GM20000 (cell line): Measurements from ENCODE around the gene KLHL22.
"Not testable (repeated sequence)": the region's sequence is repeated elsewhere in the genome, so short reads cannot be mapped to it uniquely, and the experiment has no call there.

Experiments
- DNase-seq: peaks from one replicate; pipeline ENCODE4 v3.0.0; 2012; ENCODE audit warnings: low spot score
- TF ChIP-seq, protein P1 (sequence below): IDR thresholded peaks from 2 replicates; pipeline ENCODE4 v1.5.1; 2012; ENCODE audit warnings: mild to moderate bottlenecking, control low read depth; ENCODE audit errors: extremely low read depth, missing control alignments

KLHL22 gene, protein sequence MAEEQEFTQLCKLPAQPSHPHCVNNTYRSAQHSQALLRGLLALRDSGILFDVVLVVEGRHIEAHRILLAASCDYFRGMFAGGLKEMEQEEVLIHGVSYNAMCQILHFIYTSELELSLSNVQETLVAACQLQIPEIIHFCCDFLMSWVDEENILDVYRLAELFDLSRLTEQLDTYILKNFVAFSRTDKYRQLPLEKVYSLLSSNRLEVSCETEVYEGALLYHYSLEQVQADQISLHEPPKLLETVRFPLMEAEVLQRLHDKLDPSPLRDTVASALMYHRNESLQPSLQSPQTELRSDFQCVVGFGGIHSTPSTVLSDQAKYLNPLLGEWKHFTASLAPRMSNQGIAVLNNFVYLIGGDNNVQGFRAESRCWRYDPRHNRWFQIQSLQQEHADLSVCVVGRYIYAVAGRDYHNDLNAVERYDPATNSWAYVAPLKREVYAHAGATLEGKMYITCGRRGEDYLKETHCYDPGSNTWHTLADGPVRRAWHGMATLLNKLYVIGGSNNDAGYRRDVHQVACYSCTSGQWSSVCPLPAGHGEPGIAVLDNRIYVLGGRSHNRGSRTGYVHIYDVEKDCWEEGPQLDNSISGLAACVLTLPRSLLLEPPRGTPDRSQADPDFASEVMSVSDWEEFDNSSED

DNA sequence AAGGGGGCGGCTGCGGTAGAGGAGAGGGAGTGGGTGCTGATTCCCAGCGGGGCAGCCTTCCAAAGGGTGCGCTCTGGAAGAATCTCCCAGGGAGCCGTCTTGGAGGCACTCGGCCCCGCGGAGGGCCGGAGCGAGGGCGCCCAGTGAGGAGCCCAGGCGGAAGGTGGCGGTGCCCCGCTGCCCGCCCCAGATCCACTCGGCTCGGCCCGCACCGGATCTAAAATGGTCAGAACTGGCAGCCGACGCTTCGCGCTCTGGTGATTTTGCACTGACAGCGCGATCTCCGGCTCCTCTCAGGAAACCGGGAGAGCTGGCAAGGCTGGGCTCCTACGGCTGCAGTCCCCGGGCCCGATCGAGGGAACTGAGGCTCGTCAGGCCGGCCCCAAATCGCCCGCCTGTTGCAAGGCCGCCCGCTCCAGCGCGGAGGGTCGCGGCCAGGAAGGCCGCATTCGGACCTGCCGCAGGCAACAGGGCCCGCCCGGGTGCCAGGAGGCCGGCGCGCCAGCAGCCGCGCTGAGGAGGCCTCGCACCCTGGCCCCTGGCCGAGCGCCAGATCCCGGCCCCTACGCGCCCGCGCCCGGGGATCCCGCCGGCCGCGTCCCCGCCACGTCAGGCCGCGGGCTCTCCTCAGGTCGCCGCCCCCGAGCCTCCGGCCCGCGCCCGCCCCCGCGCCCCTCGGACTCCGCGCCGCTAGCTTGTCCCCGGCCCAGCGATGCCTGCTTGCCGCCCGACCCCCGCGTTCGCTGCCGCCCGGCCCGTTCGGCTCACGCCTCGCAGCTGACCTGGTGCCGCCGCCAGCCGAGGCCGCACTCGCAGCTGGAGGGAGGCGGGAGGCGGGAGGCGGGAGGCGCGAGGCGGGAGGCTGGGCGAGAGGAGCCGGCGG is at the start of gene KLHL22:
Gene KLHL22 (minus strand): TSS at position 818 of the 883 bp plus-strand sequence. CDS start 6,584 bp downstream, outside the sequence.
- DNase-seq, result peak; percentile 51
- TF ChIP-seq, protein P1, sequence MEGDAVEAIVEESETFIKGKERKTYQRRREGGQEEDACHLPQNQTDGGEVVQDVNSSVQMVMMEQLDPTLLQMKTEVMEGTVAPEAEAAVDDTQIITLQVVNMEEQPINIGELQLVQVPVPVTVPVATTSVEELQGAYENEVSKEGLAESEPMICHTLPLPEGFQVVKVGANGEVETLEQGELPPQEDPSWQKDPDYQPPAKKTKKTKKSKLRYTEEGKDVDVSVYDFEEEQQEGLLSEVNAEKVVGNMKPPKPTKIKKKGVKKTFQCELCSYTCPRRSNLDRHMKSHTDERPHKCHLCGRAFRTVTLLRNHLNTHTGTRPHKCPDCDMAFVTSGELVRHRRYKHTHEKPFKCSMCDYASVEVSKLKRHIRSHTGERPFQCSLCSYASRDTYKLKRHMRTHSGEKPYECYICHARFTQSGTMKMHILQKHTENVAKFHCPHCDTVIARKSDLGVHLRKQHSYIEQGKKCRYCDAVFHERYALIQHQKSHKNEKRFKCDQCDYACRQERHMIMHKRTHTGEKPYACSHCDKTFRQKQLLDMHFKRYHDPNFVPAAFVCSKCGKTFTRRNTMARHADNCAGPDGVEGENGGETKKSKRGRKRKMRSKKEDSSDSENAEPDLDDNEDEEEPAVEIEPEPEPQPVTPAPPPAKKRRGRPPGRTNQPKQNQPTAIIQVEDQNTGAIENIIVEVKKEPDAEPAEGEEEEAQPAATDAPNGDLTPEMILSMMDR, result no peak

GRCh38 chr22:20545318-20545634 is 49.7 kb upstream of the KLHL22 start:
- not testable (repeated sequence) for DNase-seq

DNA sequence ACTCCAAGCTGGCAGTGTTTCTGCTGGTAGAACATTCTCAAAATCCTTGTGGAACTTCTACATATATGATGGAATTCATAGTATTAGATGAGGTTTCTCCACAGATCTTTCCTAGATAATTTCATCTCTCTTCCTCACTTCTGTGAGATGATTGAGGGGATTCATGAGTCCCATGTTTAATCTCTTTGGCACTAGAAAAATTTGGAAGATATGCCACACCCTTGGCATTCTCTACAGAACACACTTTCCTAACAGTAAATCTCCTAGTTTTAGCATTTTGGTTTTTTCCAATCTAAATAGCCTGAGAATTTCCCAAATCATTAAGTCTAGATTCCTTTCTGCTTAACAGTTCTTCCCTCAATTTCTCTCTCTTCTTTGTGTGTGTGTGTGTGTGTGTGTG is 47.1 kb upstream of the KLHL22 start:
- TF ChIP-seq, protein P1, result no peak

GRCh38 chr22:20542055-20542454 is 46.5 kb upstream of the KLHL22 start:
- TF ChIP-seq, protein P1, result no peak

More for the DNA sequence above, 47.1 kb upstream of the KLHL22 start:
- no peak for DNase-seq

DNA sequence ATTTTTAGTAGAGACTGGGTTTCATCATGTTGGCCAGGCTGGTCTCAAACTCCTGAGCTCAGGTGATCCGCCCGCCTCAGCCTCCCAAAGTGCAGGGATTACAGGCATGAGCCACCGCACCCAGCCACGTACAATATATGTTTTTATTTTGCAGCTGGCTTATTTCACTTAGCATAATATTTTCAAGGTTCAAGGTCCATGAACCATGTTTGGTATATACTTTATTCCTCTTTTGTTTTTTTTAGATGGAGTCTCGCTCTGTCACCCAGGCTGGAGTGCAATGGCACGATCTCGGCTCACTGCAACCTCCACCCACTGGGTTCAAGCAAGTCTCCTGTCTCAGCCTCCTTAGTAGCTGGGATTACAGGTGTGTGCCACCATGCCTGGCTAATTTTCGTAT is 43.3 kb upstream of the KLHL22 start:
- DNase-seq, result not testable (repeated sequence)

More at GRCh38 chr22:20542055-20542454, 46.5 kb upstream of the KLHL22 start:
- DNase-seq, result no peak

GRCh38 chr22:20537983-20538382 is 42.4 kb upstream of the KLHL22 start:
- TF ChIP-seq, protein P1, result no peak

GRCh38 chr22:20537325-20537756 is 41.7 kb upstream of the KLHL22 start:
- no peak for DNase-seq
- TF ChIP-seq, protein P1, result no peak

More at GRCh38 chr22:20537983-20538382, 42.4 kb upstream of the KLHL22 start:
- DNase-seq, result no peak

GRCh38 chr22:20536590-20537324 is 41.2 kb upstream of the KLHL22 start:
- TF ChIP-seq, protein P1, result no peak
- no peak for DNase-seq
